ENCODE measurements around the gene SYT17.

Gene SYT17

DNA sequence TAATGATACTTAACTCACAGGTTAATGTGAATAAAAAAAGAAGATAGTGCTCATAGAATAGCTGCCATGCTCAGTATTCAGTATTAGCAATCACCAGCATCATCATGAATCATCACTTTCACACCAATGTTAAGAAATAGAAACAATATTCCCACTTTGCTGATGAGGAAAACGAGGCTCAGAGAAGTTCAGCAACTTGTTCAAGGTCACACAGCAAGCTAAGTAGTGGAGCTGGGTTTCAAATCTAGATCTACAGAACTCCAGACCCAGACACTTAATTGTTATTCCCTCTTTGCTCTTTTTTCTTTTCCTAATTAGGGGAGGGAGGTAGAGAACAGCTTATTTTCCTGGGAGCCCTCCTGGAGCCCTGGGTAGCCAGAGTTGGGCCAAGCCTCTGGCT is 140.4 kb downstream of the SYT17 start:
- no peak for DNase-seq

DNA sequence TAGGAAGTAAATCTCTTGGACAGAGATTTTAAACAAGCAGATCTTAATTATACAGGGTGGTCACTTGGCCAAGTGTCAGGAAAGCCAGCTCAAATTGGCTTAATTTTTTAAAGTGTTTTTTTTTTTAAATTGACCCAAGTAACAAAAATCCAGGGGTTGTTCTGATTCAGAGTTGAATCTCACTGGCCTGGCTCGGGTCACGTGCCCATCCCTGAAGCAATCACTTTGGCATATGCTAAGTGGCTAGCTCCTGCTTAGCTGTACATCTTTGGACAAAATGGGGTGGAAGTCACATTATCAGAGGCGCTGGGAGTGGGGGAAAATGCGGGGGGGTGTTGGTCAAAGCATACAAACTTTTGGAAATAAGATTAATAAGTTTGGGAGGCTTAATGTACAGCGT is 141.1 kb downstream of the SYT17 start:
- no peak for DNase-seq

GRCh38 chr16:19314718-19315425 is 146.8 kb downstream of the SYT17 start:
- no peak for DNase-seq

GRCh38 chr16:19315889-19316433 is 147.9 kb downstream of the SYT17 start:
- DNase-seq = no peak

- no peak for DNase-seq
Observed at GRCh38 chr16:19316846-19317245, 148.8 kb downstream of the SYT17 start.
